Lower lobe of right lung (tissue), 2 donors: ENCODE data around the gene NADK2. TPM values are rescaled to one million over a fixed set of nuclear protein-coding genes. Genes with fewer than 3 reads are reported as not detected.

Source experiments
- ATAC-seq, 2 donors: fragments of 200-7000 bp; cut with Tn5 transposase; one replicate each; pipeline ENCODE4 v1.9.1; 2020 to 2022; ENCODE audit warnings: mild to moderate bottlenecking in 2 of 2, moderate library complexity in 2 of 2
- DNase-seq: peaks from one replicate; pipeline ENCODE4 v3.0.0-alpha.2; 2020
- H3K27ac ChIP-seq: fragments of 200-600 bp; one replicate; pipeline ENCODE4 v1.8.0; 2022
- H3K27me3 ChIP-seq: fragments of 200-600 bp; one replicate; pipeline ENCODE4 v1.8.0; 2022; ENCODE audit warnings: low read depth
- H3K36me3 ChIP-seq: fragments of 200-600 bp; one replicate; pipeline ENCODE4 v1.8.0; 2022; ENCODE audit warnings: mild to moderate bottlenecking
- H3K4me1 ChIP-seq: fragments of 200-600 bp; one replicate; pipeline ENCODE4 v1.8.0; 2022
- H3K4me3 ChIP-seq: fragments of 200-600 bp; one replicate; pipeline ENCODE4 v1.8.0; 2022; ENCODE audit warnings: mild to moderate bottlenecking
- H3K9me3 ChIP-seq: fragments of 200-600 bp; one replicate; pipeline ENCODE4 v1.8.0; 2022
- CTCF ChIP-seq: fragments of 200-600 bp; IDR thresholded peaks from one replicate; pipeline ENCODE4 v1.8.0; 2022; ENCODE audit warnings: antibody characterized with exemption, mild to moderate bottlenecking
- intact Hi-C: fragments of 100-400 bp; cut with DNase I; formaldehyde crosslinking; loops from one replicate; pipeline ENCODE4 v1.11.0; 2022
- total RNA-seq: library from RNA; stranded (reverse); fragmentation: NEBNext Ultra II Directional; extraction: Animal tissue kit (Norgen Biotek cat#: 25700); gene quantifications from one replicate; pipeline ENCODE4 v1.2.1, GENCODE V29; 2021
- donor health status: DM: no; HTN: yes; CAD: no; lungs with severe emphysema.

Gene NADK2
- total RNA-seq, 1 donor from 2014 or later: 19.1 TPM

GRCh38 chr5:36180556-36181350, 61.0 kb downstream of the NADK2 start:
- DNase-seq: no peak
- no peaks in the 10 kb centered on the region for H3K27me3 ChIP-seq

DNA sequence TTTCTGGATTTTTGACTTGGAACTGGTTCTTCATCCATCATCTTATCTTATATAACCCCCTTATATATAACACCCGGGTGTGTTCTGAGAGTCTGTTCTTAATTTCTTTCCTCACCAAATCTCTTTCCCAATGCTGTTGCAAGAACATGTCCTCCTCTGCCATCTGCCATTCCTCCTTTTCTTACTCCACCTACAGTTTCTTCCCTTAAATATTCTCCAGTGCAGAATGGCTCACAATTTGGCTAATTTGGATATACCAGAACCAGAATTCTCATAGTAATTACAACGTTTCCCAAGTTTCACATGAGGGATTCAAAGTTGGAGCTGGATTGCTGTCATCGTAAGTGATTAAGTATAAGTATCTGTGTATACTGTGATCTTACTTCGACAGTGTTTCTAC, 61.8 kb downstream of the NADK2 start:
- no peaks in the 10 kb centered on the region for H3K9me3 ChIP-seq
- TF ChIP-seq CTCF: no peak
- intact Hi-C loops: no loop called here
- ATAC-seq (no peak), DNase-seq (no peak)
- no peaks in the 10 kb centered on the region for H3K27me3 ChIP-seq
- no peak overlapping the region for H3K27ac ChIP-seq
- H3K36me3 ChIP-seq: peaks cover 73% of the 10 kb centered on the region
- no peak overlapping the region for H3K4me3 ChIP-seq
- H3K4me1 ChIP-seq: no peaks in the 10 kb centered on the region

More at GRCh38 chr5:36180556-36181350, 61.0 kb downstream of the NADK2 start:
- intact Hi-C loops: no loop called here
- peaks cover 68% of the 10 kb centered on the region for H3K36me3 ChIP-seq
- no peak overlapping the region for H3K4me3 ChIP-seq
- no peaks in the 10 kb centered on the region for H3K9me3 ChIP-seq
- no peak for TF ChIP-seq CTCF
- H3K27ac ChIP-seq: no peak overlapping the region
- no peaks in the 10 kb centered on the region for H3K4me1 ChIP-seq
- ATAC-seq: no peak

- Histone ChIP-seq H3K4me3 (no peak overlapping the region), H3K4me1 (no peaks in the 10 kb centered on the region), H3K27ac (no peak overlapping the region), H3K36me3 (peaks cover 82% of the 10 kb centered on the region), H3K27me3 (no peaks in the 10 kb centered on the region), H3K9me3 (no peaks in the 10 kb centered on the region)
- ATAC-seq (no peak), DNase-seq (no peak)
- intact Hi-C loops: no loop called here
- no peak for TF ChIP-seq CTCF
These were observed 63.2 kb downstream of the NADK2 start for GRCh38 chr5:36178524-36178890.

- peak; percentile 58 for TF ChIP-seq CTCF
- DNase-seq: no peak
These were observed 63.8 kb downstream of the NADK2 start for GRCh38 chr5:36177715-36178523.

GRCh38 chr5:36177154-36177553, 64.6 kb downstream of the NADK2 start:
- Histone ChIP-seq H3K27ac (no peak overlapping the region), H3K9me3 (no peaks in the 10 kb centered on the region), H3K4me3 (no peak overlapping the region), H3K36me3 (peaks cover 85% of the 10 kb centered on the region), H3K4me1 (no peaks in the 10 kb centered on the region), H3K27me3 (no peaks in the 10 kb centered on the region)
- intact Hi-C loops: no loop called here
- no peak for TF ChIP-seq CTCF
- ATAC-seq (no peak), DNase-seq (no peak)

More at GRCh38 chr5:36177715-36178523, 63.8 kb downstream of the NADK2 start:
- no peaks in the 10 kb centered on the region for H3K27me3 ChIP-seq
- H3K9me3 ChIP-seq: no peaks in the 10 kb centered on the region
- intact Hi-C loops: no loop called here
- H3K4me1 ChIP-seq: no peaks in the 10 kb centered on the region
- no peak overlapping the region for H3K4me3 ChIP-seq
- no peak overlapping the region for H3K27ac ChIP-seq
- ATAC-seq: peak in 1 of 2 donors; percentile 51
- H3K36me3 ChIP-seq: peaks cover 85% of the 10 kb centered on the region
